IMR-90 (cell line): ENCODE measurements around the gene MAP3K15.

Experiments
- BHLHE40 ChIP-seq: fragments of 150-350 bp; IDR thresholded peaks from 2 replicates; pipeline ENCODE4 v1.6.1; 2016; ENCODE audit warnings: mild to moderate bottlenecking, low read depth, low read length
- CEBPB ChIP-seq: IDR thresholded peaks from 2 replicates; pipeline ENCODE4 v1.6.1; 2012; ENCODE audit warnings: low read depth, low read length, improper control_type of control experiment
- CTCF ChIP-seq: conservative IDR thresholded peaks from 2 replicates; pipeline ENCODE4 v1.5.1; 2012; ENCODE audit warnings: mild to moderate bottlenecking, low read depth, low read length, improper control_type of control experiment
- FOS ChIP-seq: fragments of 150-350 bp; IDR thresholded peaks from 2 replicates; pipeline ENCODE4 v1.6.1; 2016; ENCODE audit warnings: low read depth, low read length
- MAFK ChIP-seq: IDR thresholded peaks from 2 replicates; pipeline ENCODE4 v1.6.1; 2012; ENCODE audit warnings: low read depth, low read length, improper control_type of control experiment
- MXI1 ChIP-seq: IDR thresholded peaks from 2 replicates; pipeline ENCODE4 v1.6.1; 2012; ENCODE audit warnings: low read depth, mild to moderate bottlenecking, low read length, moderate library complexity, borderline replicate concordance
- POLR2A ChIP-seq: IDR thresholded peaks from 2 replicates; pipeline ENCODE4 v1.6.1; 2012; ENCODE audit warnings: mild to moderate bottlenecking, low read depth, low read length
- RAD21 ChIP-seq: IDR thresholded peaks from 2 replicates; pipeline ENCODE4 v1.6.1; 2012; ENCODE audit warnings: low read length, improper control_type of control experiment
- SMC3 ChIP-seq: fragments of 150-350 bp; IDR thresholded peaks from 2 replicates; pipeline ENCODE4 v1.6.1; 2016; ENCODE audit warnings: low read depth, mild to moderate bottlenecking, antibody characterized with exemption, low read length, moderate library complexity
- USF2 ChIP-seq: fragments of 150-350 bp; IDR thresholded peaks from 2 replicates; pipeline ENCODE4 v1.6.1; 2017; ENCODE audit warnings: mild to moderate bottlenecking, antibody characterized with exemption, low read length, low read depth

- TF ChIP-seq CTCF (no peak), POLR2A (no peak), USF2 (no peak), RAD21 (no peak), MAFK (no peak), SMC3 (no peak), MXI1 (no peak), CEBPB (no peak), FOS (no peak), BHLHE40 (no peak)
These were observed 71.3 kb downstream of the MAP3K15 start for GRCh38 chrX:19443869-19444526.
